ENCODE measurements around the gene MRPL14. TPM values are rescaled to one million over a fixed set of nuclear protein-coding genes. Genes with fewer than 3 reads are reported as not detected.
A peak's percentile ranks its signal among the peaks of the same experiment; 100 is the strongest.

MRPL14 gene
- total RNA-seq, 6 experiments from 2014 or later: 50.9 to 64.2 (median 56.0) TPM

GRCh38 chr6:44067173-44068139 lies 59.8 kb downstream of the MRPL14 start:
- no peak for TF ChIP-seq CTCF (IDR thresholded peaks at IDR 0.05)
- peak overlapping the region; percentile 68 for H3K27ac Mint-ChIP-seq

GRCh38 chr6:44066394-44067172 lies 60.7 kb downstream of the MRPL14 start:
- Mint-ChIP-seq H3K27me3 (ENCODE audit: insufficient read depth) (peaks cover 4% of the 10 kb centered on the region), H3K27ac (peak overlapping the region; percentile 68), H3K4me1 (ENCODE audit: low read depth) (peaks cover 75% of the 10 kb centered on the region), H3K4me3 (no peak overlapping the region), H3K9me3 (no peaks in the 10 kb centered on the region), H3K36me3 (ENCODE audit: low read depth) (no peaks in the 10 kb centered on the region)
- no peak for DNase-seq
- TF ChIP-seq CTCF (IDR thresholded peaks at IDR 0.05): no peak

More at GRCh38 chr6:44067173-44068139, 59.8 kb downstream of the MRPL14 start:
- H3K4me3 Mint-ChIP-seq: no peak overlapping the region
- H3K4me1 Mint-ChIP-seq (ENCODE audit: low read depth): peaks cover 75% of the 10 kb centered on the region
- no peak for DNase-seq
- H3K9me3 Mint-ChIP-seq: no peaks in the 10 kb centered on the region
- H3K27me3 Mint-ChIP-seq (ENCODE audit: insufficient read depth): peaks cover 4% of the 10 kb centered on the region
- no peaks in the 10 kb centered on the region for H3K36me3 Mint-ChIP-seq (ENCODE audit: low read depth)

GRCh38 chr6:44065443-44066140 lies 61.7 kb downstream of the MRPL14 start:
- H3K9me3 Mint-ChIP-seq: no peaks in the 10 kb centered on the region
- TF ChIP-seq CTCF (IDR thresholded peaks at IDR 0.05): no peak
- no peak overlapping the region for H3K4me3 Mint-ChIP-seq
- H3K4me1 Mint-ChIP-seq (ENCODE audit: low read depth): peaks cover 75% of the 10 kb centered on the region
- H3K27ac Mint-ChIP-seq: peak overlapping the region; percentile 93
- DNase-seq: no peak
- H3K27me3 Mint-ChIP-seq (ENCODE audit: insufficient read depth): peaks cover 4% of the 10 kb centered on the region
- H3K36me3 Mint-ChIP-seq (ENCODE audit: low read depth): no peaks in the 10 kb centered on the region

- Mint-ChIP-seq H3K36me3 (ENCODE audit: low read depth) (no peaks in the 10 kb centered on the region), H3K4me3 (peak overlapping the region; percentile 56; the same call in 1 of the 2 replicates), H3K9me3 (no peaks in the 10 kb centered on the region), H3K27ac (peak overlapping the region; percentile 93), H3K27me3 (ENCODE audit: insufficient read depth) (peaks cover 2% of the 10 kb centered on the region), H3K4me1 (ENCODE audit: low read depth) (peaks cover 76% of the 10 kb centered on the region)
- TF ChIP-seq CTCF (IDR thresholded peaks at IDR 0.05): no peak
- DNase-seq: no peak
Measured at GRCh38 chr6:44064948-44065272, 62.3 kb downstream of the MRPL14 start.

Data from HFFc6 (cell line).